DND-41 (cell line): ENCODE measurements around the gene TBC1D5.

Experiments used
- CTCF ChIP-seq: IDR thresholded peaks from 2 replicates; pipeline ENCODE4 v1.5.1; 2012; ENCODE audit warnings: borderline replicate concordance, low read length, moderate library complexity, mild to moderate bottlenecking; ENCODE audit not compliant: poor library complexity, severe bottlenecking; ENCODE audit errors: extremely low read depth
- EZH2 ChIP-seq: IDR thresholded peaks from 3 replicates; pipeline ENCODE4 v1.6.1; 2012; ENCODE audit warnings: borderline replicate concordance, low read depth, mild to moderate bottlenecking, moderate library complexity, low read length, inconsistent platforms; ENCODE audit not compliant: severe bottlenecking

- no peak for TF ChIP-seq CTCF
- TF ChIP-seq EZH2, result no peak
Measured at GRCh38 chr3:17761563-17761962, 19.1 kb upstream of the TBC1D5 start.
